ENCODE data around the gene TUBB2A.
"Not testable (repeated sequence)": the region's sequence is repeated elsewhere in the genome, so short reads cannot be mapped to it uniquely, and the experiment has no call there.

Gene TUBB2A

DNA sequence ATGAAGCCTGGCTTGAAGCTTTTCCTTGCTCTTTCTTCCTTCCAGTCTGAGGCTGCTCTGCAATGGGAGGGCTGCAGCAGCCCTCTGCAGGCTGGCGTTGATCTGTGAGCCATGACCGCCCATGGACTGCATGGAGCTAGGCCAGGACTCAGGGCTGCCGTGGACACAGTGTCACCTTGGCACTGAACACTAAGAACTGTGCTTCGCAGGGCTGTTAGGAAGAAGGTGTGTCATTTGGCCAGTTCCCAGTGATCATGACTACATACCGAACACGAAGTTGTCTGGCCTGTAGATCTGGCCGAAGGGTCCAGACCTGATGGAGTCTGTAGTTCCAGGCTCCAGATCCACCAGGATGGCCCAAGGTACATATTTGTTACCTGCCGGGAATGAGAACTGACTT, 21.3 kb upstream of the TUBB2A start:
- not testable (repeated sequence) for DNase-seq

GRCh38 chr6:3176562-3177355, 19.4 kb upstream of the TUBB2A start:
- no peak for DNase-seq

DNA sequence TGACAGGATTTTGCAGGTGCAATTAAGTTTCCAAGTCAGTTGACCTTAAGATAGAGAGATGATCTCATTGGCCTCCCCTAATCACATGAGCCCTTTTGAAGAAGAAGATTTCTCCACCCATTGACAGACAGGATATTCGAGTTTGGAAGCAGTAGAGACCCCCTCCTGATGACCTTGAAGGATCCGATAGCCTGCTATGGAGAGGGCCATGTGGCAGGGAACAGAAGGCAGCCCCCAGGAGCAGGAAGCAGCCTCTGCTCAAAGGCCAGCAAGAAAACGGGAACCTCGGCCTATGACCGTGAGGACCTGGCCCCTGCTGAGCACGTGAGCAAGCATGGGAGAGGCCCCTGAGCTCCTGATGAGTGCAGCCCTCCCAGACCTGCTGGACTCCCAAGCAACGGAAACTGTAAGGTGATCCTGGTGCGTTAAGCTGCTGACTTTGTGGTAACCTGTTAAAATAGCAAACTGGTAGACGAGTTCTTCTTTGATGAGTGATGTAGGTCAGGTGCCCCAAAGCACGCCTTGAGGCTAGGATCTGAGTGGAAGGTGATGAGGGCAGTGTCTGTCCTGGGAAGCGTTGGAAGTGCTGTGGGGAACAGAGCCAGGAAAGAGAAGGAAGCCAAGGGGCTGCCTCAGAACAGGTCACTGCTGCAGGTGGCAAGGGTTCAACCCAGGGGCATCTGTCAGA, 18.5 kb upstream of the TUBB2A start:
- no peak for DNase-seq

GRCh38 chr6:3173636-3174089, 16.3 kb upstream of the TUBB2A start:
- not testable (repeated sequence) for DNase-seq

DNA sequence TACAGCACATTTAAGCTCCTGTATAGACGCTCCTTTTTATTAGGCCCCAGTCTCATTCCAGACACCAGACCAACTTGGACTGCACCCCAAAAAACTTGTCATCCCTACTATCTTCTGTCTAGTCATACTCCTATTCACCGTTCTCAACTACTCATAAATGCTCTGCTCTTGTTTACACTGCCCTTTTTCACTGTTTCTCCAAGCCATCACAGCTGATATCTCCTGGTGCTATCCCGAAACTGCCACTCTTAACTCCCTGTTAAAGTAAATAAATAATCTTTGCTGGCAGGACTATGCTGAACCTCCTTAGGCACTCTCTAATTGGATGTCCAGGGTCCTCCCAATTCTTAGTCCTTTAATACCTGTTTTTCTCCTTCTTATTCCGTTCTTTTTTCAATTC, 15.4 kb upstream of the TUBB2A start:
- DNase-seq: not testable (repeated sequence)

DNA sequence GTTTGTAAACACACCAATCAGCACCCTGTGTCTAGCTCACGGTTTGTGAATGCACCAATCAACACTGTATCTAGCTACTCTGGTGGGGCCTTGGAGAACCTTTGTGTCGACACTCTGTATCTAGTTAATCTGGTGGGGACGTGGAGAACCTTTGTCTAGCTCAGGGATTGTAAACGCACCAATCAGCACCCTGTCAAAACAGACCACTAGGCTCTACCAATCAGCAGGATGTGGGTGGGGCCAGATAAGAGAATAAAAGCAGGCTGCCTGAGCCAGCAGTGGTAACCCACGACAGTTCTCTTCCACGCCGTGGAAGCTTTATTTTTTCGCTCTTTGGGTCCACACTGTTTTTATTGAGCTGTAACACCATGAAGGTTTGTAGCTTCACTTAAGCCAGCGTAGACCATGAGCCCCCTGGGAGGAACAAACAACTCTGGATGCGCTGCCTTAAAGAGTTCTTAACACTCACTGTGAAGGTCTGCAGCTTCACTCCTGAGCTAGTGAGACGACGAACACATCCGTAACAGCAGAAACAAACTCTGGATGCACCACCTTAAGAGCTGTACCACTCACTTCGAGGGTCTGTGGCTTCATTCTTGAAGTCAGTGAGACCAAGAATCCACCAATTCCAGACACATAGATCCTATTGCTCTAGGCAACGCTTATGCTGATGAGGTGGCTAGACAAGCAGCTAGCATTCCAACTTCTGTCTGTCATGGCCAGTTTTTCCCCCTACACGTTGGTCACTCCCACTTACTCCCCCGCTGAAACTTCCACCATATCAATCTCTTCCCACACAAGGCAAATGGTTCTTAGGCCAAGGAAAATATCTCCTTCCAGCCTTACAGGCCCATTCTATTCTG, 14.2 kb upstream of the TUBB2A start:
- DNase-seq: not testable (repeated sequence)

DNA sequence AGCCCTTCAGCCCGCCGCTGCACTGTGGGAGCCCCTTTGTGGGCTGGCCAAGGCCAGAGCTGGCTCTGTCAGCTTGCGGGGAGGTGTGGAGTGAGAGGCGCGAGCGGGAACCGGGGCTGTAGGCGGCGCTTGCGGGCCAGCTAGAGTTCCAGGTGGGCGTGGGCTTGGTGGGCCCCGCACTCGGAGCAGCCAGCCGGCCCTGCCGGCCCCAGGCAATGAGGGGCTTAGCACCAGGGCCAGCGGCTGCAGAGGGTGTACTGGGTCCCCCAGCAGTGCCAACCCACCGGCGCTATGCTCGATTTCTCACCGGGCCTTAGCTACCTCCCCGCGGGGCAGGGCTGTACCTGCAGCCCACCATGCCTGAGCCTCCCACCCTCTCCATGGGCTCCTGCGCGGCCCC, 13.3 kb upstream of the TUBB2A start:
- DNase-seq: not testable (repeated sequence)

DNA sequence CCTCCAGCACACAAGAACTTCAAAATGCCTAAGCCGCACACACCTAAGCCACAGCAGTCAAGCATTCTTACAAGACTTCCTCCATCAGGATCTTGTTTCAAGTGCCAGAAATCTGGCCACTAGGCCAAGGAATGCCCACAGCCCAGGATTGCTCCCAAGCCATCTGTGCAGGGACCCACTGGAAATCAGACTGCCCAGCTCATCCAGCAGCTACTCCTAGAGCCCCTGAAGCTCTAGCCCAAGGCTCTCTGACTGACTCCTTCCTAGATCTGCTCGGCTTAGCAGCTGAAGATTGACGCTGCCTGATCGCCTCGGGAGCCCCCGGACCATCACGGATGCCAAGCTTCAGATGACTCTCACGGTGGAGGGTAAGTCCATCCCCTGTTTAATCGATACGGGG, 10.7 kb upstream of the TUBB2A start:
- not testable (repeated sequence) for DNase-seq

DNA sequence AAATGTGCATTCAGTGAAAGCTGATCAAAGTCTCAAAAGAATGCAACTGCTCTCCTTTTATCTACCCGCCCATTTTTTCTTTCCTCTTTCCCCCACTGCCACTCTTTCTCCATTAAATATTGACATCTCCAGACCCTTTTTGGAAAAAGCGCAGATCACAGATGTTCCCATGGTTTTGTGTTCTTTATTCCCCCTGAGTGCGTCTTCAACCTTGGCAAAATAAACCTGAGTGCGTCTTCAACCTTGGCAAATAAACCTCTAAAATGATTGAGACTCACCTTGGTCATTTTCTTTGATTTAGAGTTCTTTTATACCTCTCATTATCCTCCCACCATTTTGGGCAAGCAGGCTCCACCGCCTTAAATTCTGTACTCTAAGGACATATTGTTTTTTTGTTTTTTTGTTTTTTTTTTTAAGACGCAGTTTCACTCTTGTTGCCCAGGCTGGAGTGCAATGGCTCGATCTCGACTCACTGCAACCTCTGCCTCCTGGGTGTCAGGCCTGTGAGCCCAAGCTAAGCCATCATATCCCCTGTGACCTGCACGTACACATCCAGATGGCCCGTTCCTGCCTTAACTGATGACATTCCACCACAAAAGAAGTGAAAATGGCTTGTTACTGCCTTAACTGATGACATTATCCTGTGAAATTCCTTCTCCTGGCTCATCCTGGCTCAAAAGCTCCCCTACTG, 9.3 kb upstream of the TUBB2A start:
- not testable (repeated sequence) for DNase-seq

GRCh38 chr6:3165631-3166534, 8.5 kb upstream of the TUBB2A start:
- no peak for DNase-seq

DNA sequence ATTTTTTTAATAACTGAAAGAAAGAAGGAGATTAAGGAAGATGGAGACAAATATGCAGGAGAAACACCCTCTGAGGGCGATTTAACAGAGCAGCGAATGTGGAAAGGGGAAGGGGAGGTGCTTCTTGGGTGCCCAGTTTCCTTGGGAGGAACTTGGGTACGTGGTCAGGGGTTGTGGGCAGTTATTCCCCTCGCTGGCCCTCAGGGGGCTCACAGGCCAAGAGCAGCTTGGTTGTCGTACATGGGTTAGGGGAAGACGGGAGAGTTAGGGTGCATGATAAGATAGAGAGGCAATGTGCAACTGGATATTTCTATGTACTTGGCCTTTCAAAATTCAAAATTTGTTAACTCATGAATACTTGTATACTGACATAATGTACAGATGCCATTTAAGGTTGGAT, 7.0 kb upstream of the TUBB2A start:
- DNase-seq: no peak

DNA sequence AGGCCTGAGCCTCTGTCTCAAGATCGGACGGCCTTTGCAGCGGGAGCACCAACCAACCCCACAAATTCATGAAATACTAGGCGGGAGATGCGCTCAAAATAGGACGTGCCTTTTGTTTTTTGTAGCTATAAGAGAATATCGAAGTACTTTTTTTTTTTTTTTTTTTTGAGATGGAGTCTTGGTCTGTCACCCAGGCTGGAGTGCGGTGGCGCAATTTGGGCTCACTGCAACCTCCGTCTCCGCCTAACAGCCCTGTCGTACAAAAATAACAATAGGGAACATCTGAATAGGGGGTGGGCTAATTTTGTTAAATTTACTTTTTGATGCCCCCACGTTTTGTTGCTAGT, 5.9 kb upstream of the TUBB2A start:
- DNase-seq: no peak

DNA sequence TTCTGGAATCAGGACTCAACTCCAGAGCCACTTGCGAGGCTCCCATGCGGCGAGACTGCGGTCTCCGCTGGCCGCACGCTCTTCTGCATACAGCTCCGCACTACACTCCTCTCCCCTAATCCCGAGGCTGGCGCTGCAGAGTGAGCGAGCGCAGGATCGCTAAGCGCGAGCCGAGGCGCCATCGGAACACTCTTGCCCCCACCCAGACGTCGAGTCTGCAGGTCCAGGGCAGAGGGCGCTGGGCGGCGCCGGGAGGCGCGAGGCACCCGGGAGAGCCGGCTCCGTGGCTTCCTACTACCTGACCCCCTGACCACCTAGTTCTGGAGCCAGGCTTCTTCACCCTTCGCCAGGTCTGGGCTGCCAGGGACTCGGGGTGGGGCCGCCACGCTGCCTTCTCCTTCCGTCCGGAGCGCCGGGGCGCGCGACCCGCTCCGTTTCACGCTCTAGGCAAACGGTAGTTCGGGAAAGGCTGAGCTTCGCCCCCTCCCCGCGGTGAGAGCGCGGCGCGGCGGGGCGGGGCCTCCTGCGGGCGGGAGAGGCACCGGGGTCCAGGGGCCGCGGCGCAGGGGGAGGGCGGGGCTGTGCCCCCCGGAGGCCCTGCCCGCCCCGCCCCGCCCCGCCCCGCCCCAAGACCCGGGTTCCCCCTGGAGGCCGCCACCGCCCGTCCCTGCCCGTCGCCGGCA, 5.4 kb upstream of the TUBB2A start:
- DNase-seq: peak; percentile 30 to 58

DNA sequence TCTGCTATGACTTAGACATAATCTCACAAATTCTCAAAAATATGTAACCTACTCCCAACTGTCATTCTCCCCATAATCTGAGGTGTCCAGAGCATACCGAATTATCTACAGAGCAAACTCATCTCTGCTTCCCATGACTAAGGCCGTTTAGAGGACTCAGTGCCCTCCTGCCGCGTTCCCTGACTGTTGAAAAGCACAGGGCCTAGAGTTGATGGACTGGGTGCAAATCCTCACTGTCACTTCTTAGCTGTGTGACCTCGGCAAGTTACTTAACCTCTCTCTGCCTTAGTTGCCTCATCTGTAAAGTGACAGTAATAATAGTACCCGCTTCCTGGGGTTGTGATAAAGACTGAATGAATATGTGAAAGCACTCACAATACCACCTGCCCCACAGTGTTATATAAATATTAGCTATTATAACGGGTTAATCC, 4.7 kb upstream of the TUBB2A start:
- DNase-seq: no peak

GRCh38 chr6:3159805-3160781, 2.7 kb upstream of the TUBB2A start:
- no peak for DNase-seq

DNA sequence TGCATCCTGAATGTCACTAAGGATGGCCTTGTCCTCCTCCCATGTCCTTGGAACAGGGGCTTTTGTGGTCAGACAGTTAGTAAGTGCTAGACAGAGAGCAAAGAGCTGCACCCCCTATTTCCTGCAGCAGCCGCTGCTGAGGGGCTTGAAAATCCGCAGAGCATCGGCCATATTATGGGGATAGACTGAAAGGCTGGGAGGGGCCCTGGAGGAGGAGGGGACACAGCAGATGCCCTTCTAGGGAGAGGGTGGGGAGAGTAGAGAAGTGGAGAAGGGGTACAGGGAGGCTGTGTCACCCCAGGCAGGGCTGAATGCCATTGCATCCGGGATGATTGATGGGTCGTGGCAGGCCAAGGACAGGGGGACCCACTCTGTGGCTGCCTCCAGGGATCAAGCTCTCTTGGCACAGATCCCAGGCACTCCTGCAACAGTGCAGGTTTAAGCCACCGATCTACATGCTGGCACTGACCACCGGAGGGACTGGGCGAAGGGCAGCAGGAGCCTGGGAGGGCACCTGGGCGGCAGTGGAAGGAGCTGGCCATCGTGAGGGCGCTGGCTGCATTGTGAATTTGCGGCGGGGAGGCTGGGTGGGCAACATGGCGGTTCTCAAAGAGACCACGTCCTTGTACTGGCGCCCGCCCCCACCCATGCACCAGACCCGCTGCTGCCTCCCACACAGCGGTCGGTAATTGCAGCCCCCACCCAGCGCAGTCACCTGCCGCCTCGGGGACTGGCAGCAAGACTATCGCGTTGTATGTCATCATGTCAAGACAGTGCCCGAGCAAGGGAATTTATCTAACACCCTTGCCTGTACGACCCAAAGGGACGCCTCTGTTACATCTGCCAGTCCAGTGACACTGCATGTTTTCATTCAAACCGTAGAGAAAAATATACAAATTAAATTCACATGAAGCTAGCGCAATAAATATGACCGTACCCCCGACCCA, 887 bp downstream of the TUBB2A start:
- not testable (repeated sequence) for DNase-seq

DNA sequence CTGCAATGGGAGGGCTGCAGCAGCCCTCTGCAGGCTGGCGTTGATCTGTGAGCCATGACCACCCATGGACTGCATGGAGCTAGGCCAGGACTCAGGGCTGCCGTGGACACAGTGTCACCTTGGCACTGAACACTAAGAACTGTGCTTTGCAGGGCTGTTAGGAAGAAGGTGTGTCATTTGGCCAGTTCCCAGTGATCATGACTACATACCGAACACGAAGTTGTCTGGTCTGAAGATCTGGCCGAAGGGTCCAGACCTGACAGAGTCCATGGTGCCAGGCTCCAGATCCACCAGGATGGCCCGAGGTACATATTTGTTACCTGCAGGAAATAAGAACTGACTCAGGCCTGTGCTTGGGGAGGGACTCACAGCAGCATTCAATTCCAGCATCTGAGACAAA, 1.9 kb downstream of the TUBB2A start:
- DNase-seq: not testable (repeated sequence)

DNA sequence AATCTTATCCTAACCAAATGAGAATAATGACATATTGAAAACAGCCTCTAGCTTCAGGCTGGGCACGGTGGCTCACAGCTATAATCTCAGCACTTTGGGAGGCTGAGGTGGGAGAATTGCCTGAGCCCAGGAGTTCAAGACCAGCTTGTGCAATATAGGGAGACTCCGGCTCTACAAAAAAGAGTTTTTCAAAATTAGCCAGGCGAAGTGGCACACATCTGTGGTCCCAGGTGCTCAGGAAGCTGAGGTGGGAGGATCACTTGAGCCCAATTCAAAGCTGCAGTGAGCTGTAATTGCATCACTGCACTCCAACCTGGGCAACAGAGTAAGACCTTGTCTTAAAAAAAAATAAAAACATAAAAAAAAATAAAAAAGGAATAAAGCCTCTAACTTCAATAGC, 4.7 kb downstream of the TUBB2A start:
- no peak for DNase-seq

DNA sequence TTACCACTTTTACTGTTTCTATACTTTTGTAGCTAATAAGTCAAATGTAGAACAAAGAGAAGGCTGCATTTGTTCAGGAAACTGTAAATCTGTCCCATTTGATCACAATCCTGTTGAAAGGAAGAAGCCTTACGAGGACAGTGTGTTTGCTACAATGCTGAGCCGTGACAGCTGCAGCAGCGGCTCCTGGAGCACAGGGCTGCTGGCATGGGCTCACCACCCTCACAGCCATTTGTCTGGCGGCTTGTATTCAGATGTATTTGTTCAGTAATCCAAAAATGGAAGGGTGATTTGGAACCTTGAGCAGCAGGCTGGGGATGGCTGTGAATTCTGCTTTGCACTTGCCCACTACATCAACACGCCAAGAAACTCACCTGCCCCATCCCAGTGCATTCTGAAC, 5.7 kb downstream of the TUBB2A start:
- no peak for DNase-seq
